KBM-7 (cell line): ENCODE measurements around the gene LHFPL6.

Source experiments
- DNase-seq: peaks from one replicate; pipeline ENCODE4 v3.0.0-alpha.2; 2015
- in situ Hi-C: fragments of 300-500 bp; cut with MboI; formaldehyde crosslinking; loops from 2 replicates; pipeline ENCODE4 v1.14.3; 2020; ENCODE audit warnings: low sequenced_read_pairs, low pct_unique_long_range_greater_than_20kb, mixed read lengths

Gene LHFPL6

DNA sequence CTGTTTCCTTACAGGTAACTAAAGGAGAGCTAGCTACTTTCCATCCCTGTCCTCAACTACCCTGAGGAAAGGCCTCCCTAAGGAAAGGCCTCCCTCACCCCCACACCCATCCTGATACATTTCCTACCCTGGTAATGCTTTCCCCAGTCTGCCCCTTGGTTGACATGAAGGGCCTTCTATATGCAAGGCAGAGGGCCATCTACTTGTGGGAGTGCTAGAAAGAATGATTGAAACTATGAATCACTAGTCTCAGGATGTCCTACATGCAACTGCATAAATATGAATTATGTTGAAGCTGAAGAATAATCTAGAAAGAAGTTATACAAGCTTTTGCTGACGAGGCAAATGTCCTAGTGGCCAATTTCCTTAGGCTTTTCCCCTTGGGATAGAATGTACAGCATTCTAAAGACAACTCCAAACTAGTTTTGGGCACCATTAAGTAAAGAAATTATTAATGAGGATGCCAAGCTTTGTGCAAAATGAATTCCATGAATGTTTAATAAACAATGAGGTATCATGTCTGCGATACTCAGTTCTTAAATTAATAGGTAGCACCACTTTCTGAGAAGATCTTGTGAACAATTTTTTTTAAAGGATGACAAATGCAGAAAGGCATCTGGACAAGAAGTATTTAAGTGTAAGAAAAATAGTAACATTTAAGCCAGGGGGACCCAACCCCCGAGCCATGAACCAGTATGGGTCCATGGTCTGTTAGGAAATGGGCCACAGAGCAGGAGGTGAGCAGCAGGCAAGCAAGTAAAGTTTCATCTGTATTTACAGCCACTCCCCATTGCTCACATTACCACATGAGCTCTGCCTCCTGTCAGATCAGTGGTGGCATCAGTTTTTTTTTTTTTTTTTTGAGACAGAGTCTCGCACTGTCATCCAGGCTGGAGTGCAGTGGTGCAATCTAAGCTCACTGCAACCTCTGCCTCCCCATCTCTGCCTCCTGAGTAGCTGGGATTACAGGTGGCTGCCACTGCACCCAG is 223.0 kb downstream of the LHFPL6 start:
- in situ Hi-C loops, result no loop called here
- no peak for DNase-seq

GRCh38 chr13:39379118-39379517 is 223.9 kb downstream of the LHFPL6 start:
- in situ Hi-C loops, result no loop called here
- no peak for DNase-seq

- in situ Hi-C loops, result no loop called here
- no peak for DNase-seq
Observed at GRCh38 chr13:39378306-39378705, 224.7 kb downstream of the LHFPL6 start.

GRCh38 chr13:39377699-39378098 is 225.3 kb downstream of the LHFPL6 start:
- DNase-seq, result no peak
- in situ Hi-C loops, result no loop called here

- in situ Hi-C loops, result no loop called here
- no peak for DNase-seq
Observed at GRCh38 chr13:39376076-39376475, 226.9 kb downstream of the LHFPL6 start.

GRCh38 chr13:39375601-39376000 is 227.4 kb downstream of the LHFPL6 start:
- DNase-seq, result no peak
- in situ Hi-C loops, result no loop called here

GRCh38 chr13:39374741-39375189 is 228.2 kb downstream of the LHFPL6 start:
- DNase-seq, result no peak
- in situ Hi-C loops, result no loop called here

GRCh38 chr13:39373145-39373544 is 229.8 kb downstream of the LHFPL6 start:
- in situ Hi-C loops, result no loop called here
- DNase-seq, result no peak

- DNase-seq, result no peak
- in situ Hi-C loops, result no loop called here
Observed at GRCh38 chr13:39371706-39372105, 231.3 kb downstream of the LHFPL6 start.

- no peak for DNase-seq
- in situ Hi-C loops, result no loop called here
Observed at GRCh38 chr13:39370554-39370953, 232.4 kb downstream of the LHFPL6 start.

DNA sequence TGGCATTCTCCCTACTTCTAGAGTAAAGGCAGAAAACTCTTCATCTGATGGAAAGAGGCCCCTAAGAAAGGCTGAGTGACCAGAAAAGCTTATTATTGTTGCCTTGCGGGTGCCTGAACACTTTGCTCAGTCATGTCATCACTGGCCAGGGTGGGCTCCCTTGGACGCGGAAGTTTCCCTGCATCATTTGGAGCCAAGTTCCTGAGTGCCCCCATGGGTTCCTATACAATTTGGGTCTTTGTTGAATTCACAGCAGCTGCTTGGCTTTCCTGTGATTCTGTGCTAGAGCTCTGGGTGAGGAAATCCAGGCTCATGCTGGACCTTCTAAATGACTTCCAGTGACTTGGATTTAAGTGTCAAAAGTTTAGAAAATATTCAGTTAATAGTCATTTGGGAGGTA is 232.9 kb downstream of the LHFPL6 start:
- in situ Hi-C loops, result no loop called here
- no peak for DNase-seq

DNA sequence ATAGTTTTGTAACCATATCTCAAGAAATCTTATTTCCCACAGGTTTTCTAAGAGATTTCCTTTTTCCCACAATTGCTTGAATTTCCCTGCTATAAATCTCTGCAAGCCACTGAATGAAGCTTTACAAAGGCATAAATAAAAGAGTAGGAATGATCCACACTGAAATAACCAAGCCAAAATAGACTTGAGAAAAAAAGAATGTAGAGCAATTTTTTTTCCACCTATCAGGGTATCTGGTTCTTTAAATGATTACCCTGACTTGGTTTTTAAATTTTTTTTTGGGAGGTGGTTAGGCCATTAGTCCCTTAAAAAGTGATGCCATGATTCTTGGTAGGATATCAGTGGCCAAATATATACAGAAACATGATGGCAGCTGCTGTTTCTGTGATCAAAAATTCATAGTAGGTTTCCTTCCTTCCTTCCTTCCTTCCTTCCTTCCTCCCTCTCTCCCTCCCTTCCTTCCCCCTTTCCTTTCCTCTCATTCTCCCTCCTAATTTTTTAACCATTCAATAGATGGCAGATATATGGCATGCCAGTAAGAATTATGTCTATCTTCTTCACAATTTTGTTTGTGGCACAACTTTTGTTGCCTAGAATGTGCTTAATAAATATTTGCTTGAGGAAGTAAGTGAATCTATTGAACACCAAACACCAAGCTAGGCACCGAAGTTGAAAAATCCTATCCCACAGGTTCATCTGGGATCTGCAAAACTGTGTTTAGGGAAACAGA is 233.7 kb downstream of the LHFPL6 start:
- no peak for DNase-seq
- in situ Hi-C loops, result no loop called here

DNA sequence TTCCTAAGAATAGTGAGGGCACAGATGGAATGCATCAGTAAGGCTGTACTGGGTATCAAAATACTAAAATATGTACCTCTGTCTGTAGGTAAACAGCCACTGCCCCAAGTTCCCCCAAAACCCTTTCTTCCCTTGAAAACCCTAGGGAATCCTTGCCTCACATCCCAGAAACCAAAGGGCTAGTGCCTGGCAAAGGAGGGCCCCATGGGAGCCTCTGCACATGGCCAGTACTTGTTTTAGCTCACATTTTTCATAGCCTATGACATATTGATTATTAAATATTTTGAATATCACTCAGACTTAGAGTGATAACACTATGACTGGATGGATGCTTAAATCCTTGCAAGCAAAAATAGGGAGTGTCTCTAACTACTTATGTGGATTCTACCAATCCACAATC is 237.1 kb downstream of the LHFPL6 start:
- in situ Hi-C loops, result no loop called here

DNA sequence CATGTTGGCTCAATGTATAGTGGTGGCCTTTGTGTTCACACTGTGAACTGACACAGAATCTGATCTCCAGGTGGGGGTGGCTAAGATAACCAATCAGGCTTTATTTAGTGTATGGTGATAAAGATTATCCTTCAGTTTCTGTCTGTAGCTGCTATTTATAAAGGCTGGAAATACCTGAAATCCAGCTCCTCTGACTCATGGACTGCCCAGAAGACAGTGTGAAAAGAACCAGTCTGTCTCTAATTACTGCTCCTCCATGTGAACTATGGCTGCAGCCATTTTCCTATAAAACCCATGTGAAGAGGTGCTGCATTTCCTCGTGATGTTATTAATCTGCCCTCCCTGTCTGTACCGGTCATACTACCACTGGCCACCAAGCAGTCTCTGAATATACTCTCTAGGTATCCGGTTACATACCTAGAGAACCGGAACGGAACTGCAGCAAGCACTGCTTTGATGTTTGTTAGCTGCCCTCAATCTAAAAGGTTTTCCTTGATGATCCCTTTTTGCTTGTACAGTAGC is 238.0 kb downstream of the LHFPL6 start:
- in situ Hi-C loops, result no loop called here
- DNase-seq, result no peak

More for the DNA sequence above, 237.1 kb downstream of the LHFPL6 start:
- DNase-seq, result no peak

DNA sequence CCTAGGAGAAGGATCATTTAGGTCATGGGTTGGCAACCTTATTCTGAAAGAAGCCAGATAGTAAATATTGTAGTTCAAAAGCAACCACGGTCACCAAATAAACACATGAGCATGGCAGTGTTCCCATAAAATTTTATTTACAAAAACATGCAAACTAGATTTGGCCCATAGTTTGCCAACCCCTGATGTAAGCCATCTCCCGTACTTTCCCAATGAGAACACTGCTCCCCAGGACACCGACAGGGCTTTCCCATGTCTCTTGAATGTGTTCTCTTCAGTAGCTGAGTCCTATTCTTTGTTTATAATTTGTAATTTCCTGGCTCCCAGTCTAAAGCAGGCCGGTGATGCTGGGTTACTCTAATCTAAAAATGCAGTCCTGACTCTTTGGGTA is 239.6 kb downstream of the LHFPL6 start:
- no peak for DNase-seq
- in situ Hi-C loops, result no loop called here

DNA sequence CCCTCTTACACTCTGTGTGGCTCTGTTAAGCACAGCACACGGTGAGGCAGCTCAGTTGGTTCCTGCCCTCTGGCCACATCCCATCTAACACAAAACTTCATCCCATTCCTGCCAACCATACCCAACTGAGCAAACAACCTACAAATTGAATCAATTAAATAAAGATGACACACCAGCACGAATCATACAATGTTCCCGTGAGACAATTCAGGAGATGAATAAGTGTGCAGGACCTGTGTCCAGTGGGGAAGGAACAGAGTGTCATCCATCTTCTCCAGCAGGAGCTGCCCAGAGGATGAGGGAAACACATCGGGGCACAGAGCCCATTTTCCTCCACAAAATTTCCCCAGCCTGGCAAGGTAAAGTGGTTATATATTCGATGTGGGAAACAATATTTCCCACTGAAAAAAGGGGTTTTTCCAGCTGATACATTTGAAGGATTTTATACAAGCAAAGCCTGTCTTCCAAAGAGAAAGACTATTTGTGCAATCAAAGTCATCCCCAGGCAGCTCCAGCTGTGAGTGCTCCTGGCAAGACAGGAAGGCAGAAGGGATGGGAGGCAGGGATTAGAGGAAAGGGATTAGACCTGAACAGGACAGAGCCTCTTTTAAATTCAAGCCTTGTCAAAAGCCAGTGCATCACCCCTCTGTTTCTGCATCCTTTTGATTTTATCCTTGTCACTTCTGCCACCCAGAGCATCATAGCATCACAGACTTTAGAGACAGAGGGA is 240.2 kb downstream of the LHFPL6 start:
- no peak for DNase-seq
- in situ Hi-C loops, result no loop called here

GRCh38 chr13:39353988-39354387 is 249.0 kb downstream of the LHFPL6 start:
- in situ Hi-C loops, result no loop called here
- no peak for DNase-seq

- in situ Hi-C loops, result no loop called here
- DNase-seq, result no peak
Observed at GRCh38 chr13:39350461-39350881, 252.5 kb downstream of the LHFPL6 start.

DNA sequence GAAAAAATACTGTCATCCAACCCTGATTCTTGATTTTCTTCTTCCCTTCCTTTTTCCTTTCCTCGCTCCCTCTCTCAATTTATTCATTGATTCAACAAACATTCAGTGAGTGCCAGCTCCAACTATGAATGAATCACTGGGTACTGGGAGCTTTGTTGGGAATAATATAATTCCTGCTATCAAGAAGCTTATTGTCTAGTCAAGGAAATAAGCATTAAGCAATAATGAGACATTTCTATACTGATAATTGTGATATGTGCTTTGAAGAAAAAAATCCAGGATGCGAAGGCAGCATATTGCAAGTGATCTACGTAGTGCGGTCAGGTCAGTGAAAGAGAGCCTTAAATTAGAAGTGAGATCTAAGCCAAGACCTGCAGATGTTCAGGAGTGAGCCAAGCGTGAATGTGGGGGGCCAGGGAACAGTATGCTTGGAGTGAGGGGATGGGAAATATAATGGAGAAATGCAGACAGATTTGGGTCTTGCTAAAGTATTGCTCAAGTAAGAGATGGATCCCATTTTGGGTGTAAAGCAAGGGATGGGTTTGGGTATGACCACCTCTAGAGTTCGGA is 253.5 kb downstream of the LHFPL6 start:
- DNase-seq, result no peak
- in situ Hi-C loops, result no loop called here
